ENCODE measurements around the gene UBE2E3.
A peak's percentile ranks its signal among the peaks of the same experiment; 100 is the strongest.

- TF ChIP-seq ZNF331 (CRISPR knock-in tag; IDR thresholded peaks at IDR 0.05), result peak; percentile 30; the same call in 1 of the 2 replicates
- TF ChIP-seq RERE (CRISPR knock-in tag; IDR thresholded peaks at IDR 0.05; ENCODE audit: low read depth), result no peak
- TF ChIP-seq EZH2 (conservative IDR thresholded peaks at IDR 0.05; ENCODE audit: low read depth, low read length), result no peak
- no peak for TF ChIP-seq NR2C2 (CRISPR knock-in tag; IDR thresholded peaks at IDR 0.05; ENCODE audit: borderline replicate concordance)
- peak; percentile 69; the same call in 1 of the 2 replicates for TF ChIP-seq MTA1 (CRISPR knock-in tag; IDR thresholded peaks at IDR 0.05; ENCODE audit: borderline replicate concordance)
- TF ChIP-seq ATAD3A (CRISPR knock-in tag; IDR thresholded peaks at IDR 0.05), result no peak
- TF ChIP-seq PAXIP1 (CRISPR knock-in tag; conservative IDR thresholded peaks at IDR 0.05), result peak; percentile 30; the same call in 1 of the 2 replicates
- no peak for TF ChIP-seq ZNF414 (CRISPR knock-in tag; IDR thresholded peaks at IDR 0.05)
- peak; percentile 73 for TF ChIP-seq CTCF (CRISPR knock-in tag; IDR thresholded peaks at IDR 0.05)
- no peak for TF ChIP-seq NCOA1 (CRISPR knock-in tag; IDR thresholded peaks at IDR 0.05)
- no peak for TF ChIP-seq ZFYVE20 (CRISPR knock-in tag; IDR thresholded peaks at IDR 0.05; ENCODE audit: borderline replicate concordance, low read depth)
- TF ChIP-seq HNRNPK (IDR thresholded peaks at IDR 0.05; ENCODE audit: low read depth, low read length, poor library complexity, severe bottlenecking), result peak; percentile 97
Measured at GRCh38 chr2:180980106-180980942, at the start of gene UBE2E3.
